GM19452 (cell line): ENCODE results near the gene FLNB.

Source experiments
- ATAC-seq: cut with Tn5 transposase; IDR thresholded peaks from one replicate; pipeline ENCODE4 v1.9.1; 2021; ENCODE audit not compliant: unreplicated experiment

The FLNB gene

DNA sequence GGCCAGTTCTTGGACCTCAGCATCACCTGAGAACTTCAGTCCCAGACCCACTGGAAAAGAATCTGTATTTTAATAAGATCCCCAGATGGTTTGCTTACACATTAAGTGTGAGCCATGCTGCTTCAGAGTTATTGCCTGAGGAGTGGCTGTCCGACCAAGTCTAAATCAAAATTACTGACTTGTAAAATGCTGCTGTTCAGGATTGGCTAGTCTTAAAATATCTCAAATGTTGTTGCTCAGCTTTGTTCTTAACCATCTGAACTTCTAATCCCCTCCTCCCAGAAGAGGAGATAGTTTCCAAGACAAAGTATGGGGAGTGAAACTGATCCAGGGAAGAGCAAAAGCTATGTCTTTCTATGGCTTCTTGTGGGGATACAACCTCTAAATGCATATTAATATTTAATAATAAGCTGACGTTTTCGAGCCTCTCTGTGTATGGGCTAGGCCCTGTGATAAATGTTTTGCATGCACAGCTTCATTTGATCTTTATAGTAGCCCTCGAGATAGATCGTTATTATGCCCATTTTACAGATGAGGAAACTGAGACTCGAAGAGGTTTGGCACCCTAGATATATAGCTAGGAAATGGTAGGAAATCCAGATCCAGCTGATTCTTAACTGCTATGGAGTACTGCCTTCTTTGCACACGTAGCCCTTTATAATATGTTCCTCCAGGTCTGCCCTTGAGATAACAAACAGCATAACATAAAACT lies 150.4 kb downstream of the FLNB start:
- no peak for ATAC-seq

DNA sequence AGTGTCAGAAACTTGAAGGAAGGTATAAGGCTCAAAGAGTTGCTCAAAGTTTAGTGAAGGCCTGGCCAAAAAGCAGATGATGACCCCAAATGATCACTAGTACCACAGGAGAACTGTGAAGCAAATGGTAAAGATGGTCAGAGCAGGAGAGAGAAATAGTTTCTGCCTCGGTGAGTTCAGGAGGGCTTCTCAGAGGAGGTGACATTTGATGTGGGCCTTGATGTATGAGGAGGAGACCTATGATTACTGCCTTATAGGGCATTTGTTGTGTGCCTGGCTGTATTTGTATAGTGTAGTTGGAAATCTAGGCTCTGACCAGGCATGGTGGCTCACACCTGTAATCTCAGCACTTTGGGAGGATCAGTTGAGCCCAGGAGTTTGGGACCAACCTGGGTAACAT lies 152.2 kb downstream of the FLNB start:
- ATAC-seq: no peak

DNA sequence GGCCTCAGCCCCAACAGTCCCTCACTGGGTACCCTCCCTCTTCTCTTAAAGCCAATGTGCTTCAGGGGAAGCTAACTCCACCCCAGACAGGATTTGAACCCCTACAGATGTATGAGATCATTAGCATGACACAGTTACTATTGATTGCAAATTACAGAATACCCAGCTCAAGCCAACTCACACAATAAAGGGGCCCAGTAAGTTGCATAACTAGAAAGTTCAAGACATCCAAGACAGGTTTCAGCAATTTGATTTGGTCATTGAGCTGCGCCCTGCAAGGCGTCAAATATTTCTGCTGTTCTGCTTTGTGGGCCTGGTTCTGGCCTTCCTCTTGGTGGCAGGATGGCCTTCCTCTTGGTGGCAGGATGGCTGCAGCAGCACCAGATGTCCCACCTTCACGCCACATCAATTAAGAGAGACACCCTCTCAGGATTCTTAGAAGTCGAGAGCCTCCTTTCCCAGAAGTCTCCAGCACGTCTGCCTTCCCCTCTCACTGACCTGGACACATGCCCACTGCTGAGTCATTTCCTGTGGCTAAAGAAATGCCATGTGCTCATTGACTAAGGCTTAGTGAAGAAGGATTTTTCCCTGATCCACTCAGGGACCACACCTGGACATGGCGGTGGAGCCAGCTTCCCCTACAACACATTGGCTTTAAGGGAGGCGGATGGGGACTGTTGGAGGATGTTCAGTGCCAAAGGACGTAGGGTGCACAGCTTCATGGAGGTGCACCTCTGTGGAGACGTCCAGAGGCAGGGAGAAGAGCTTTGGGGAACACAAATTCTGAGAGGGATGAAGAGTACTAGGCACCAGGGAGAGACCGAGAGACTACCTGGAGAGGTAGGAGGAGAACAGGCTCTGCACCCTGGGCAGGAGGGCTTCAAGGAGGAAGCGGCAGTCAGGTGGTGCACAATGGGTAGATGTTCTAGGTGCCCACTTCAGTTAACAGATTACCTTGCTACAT lies 153.5 kb downstream of the FLNB start:
- ATAC-seq: no peak

- ATAC-seq: no peak
These were observed 155.0 kb downstream of the FLNB start for GRCh38 chr3:58163234-58163633.

GRCh38 chr3:58164199-58164879 lies 156.1 kb downstream of the FLNB start:
- ATAC-seq: no peak

DNA sequence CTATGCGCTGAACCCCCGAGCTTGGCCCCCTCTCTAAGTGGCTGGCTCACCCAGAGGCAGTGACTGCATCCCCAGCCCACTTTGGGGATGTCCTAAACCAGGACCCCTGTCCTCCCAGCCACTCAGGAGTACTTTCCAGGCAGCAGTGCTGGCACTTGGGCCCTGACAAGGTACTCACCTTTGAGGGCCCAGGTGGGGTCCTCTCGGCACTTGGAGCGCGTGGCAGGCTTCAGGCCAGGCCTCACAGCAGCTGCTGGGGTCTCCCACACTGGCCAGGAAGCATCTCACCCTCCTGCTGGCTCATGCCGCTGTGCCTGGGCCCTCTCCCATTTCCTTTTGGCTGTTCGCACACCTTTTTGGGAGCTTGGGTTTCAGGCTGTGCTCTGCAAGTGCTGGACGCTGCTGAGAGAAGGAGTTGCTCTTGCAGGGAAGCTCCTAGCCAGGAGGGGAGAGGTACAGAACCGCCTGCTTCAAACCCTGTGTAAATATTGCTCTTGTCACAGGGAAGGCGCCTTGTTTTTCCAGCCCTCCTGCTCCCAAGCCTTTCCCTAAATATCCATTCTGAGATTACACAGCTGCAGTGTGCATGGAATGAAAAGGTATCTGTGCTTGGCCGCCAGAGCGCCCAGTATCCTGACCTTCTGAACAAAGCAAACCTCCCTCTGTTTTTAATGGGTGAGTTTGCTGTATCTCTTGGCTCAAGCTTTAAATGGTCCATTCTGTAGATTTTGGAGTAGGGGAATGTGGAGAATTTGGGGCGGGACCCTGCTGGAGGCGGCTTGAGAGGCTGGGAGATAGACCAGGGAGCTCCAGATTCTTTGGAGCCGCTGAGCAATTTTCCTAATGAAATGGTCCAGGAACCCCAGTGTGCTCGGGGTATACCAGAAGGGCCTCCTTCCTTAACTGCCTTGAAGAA lies 156.9 kb downstream of the FLNB start:
- ATAC-seq: no peak

DNA sequence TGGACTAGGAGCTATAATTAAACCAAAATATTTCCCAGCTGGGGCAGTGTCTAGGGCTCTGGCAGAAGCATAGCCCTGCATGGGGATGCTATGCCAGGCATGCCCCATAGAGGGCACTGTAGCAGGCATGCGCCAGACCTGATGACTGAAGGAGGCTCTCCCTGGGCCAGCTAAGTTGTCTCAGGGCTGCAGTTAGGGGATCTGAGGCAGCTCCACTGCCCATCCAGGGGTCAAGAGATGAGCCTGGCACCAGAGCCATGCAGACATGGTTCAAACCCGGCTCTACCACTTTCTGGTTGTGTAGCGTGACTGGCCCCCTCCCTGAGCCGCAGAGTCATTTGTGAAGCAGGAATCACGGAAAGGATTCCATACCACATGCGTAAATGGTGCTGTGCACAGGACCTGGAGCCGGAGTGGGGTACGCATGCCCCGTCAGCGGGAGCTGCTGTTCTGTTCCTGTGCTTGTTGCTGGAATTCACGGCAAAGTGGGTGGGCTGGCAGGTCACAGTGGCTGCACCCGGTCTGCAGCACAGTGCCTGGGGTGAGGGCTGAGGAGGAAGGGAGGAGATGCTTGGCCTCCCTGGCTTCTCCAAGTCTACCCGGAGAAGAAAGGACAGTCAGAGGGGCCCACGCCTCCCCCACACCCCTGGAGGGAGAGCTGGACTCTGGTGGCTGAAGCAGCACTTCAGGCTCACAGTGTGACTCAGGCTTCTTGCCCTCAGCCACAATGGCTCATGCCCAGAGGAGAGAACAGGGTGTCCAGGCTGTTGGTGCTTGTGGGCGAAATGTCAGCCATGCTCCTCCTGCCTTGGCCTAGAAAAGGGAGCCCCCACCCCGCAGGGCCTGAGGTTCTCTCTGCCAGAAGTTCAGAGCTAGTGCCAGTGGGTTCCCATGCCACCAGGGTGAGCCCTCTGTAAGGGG lies 159.5 kb downstream of the FLNB start:
- no peak for ATAC-seq

DNA sequence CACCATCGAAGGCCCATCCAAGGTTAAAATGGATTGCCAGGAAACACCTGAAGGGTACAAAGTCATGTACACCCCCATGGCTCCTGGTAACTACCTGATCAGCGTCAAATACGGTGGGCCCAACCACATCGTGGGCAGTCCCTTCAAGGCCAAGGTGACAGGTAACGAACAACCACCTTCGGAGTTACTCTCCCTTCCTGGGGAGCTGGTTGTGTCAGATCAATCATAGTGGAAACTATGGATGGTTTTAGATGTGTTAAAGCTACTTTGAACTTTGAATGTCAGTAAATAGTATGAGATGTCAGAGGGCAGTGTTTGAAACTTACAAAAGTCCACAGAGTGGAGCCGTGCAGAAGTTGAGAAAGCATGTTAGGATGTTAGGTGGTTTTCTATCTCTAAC lies 160.3 kb downstream of the FLNB start:
- ATAC-seq: no peak

GRCh38 chr3:58169371-58169770 lies 161.1 kb downstream of the FLNB start:
- ATAC-seq: no peak

GRCh38 chr3:58170376-58170775 lies 162.2 kb downstream of the FLNB start:
- ATAC-seq: no peak

GRCh38 chr3:58171126-58171525 lies 162.9 kb downstream of the FLNB start:
- ATAC-seq: no peak

DNA sequence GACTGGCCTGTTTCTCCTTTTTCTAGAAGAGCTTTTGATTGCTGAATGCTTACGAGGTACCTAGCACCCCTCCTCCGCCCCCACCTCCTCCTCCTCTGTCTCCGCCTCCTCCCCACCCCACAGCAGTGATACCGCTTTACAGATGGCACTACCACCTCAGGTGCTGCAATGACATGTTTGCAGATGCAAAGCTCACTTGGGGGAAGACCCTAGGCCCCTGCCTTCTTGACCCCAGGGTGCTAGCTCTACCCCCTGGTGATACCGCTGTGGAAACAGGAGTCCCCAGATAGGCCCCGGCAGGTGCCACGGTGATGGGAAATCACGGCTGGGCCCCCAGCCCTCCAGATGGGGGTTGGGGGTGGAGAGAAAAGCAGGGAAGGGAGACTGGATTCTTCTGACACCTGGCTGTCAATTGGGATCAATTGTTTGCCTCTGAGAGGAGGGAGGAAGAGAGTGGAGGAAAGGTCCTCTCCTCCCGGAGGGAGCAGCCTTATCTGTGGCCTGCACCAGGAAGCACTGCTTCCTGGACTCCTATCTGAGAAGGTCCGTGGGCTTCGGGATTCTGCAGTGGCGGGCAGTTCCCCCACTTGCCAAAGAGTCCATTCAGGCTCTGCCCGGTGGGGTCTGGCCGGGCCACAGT lies 164.9 kb downstream of the FLNB start:
- ATAC-seq: no peak

GRCh38 chr3:58173669-58174398 lies 165.6 kb downstream of the FLNB start:
- ATAC-seq: no peak

DNA sequence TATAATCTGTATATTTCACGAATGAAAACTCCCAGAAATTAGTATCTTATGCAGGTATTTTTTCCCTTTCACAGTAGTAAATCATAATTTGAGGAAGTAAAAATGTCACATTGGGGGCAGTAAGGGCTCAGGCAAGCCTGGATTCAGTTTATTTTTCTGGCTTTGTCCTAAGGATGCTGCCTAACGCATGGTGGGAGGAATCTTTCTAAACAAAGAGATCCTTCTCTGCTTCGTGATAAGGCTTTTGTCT lies 166.9 kb downstream of the FLNB start:
- ATAC-seq: no peak

- no peak for ATAC-seq
These were observed 167.4 kb downstream of the FLNB start for GRCh38 chr3:58175437-58176184.

DNA sequence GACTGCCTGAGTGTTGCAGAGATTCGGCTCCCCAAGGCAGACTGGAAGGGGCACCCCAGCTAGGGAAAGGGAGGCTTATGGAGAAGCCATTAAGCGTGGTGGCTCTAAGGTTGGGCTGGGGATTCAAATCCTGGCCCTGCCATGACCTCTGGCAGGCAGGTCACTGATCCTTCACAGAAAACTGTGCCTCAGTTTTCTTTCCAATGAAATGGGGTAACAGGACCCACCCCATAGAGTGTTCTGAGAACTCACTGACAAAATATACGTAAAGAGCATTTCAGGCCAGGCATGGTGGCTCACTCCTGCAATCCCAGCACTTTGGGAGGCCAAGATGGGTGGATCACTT lies 167.9 kb downstream of the FLNB start:
- ATAC-seq: no peak

- ATAC-seq: no peak
These were observed 168.7 kb downstream of the FLNB start for GRCh38 chr3:58176827-58177489.
